Endodermal cell (in vitro differentiated cells): ENCODE measurements around the gene IFT122. TPM values are rescaled to one million over a fixed set of nuclear protein-coding genes. Genes with fewer than 3 reads are reported as not detected.

Experiments
- DNase-seq: peaks from one replicate; pipeline ENCODE4 v3.0.0-alpha.2; 2017
- H3K27ac ChIP-seq: 2 replicates; pipeline ENCODE4 v1.5.1; 2013; ENCODE audit warnings: mild to moderate bottlenecking, low read depth, low read length, moderate library complexity
- H3K27me3 ChIP-seq: 2 replicates; pipeline ENCODE4 v1.6.1; 2013; ENCODE audit warnings: mild to moderate bottlenecking, low read length, moderate library complexity; ENCODE audit not compliant: insufficient read depth, control insufficient read depth, poor library complexity, severe bottlenecking
- H3K36me3 ChIP-seq: 2 replicates; pipeline ENCODE4 v1.7.0; 2013; ENCODE audit warnings: mild to moderate bottlenecking, low read length, moderate library complexity; ENCODE audit not compliant: control insufficient read depth, insufficient read depth
- H3K4me1 ChIP-seq: one replicate; pipeline ENCODE4 v1.7.0; 2013; ENCODE audit warnings: low read length; ENCODE audit not compliant: control insufficient read depth, insufficient read depth
- H3K4me3 ChIP-seq: 2 replicates; pipeline ENCODE4 v1.5.1; 2013; ENCODE audit warnings: mild to moderate bottlenecking, low read length, moderate library complexity
- H3K9ac ChIP-seq: 2 replicates; pipeline ENCODE4 v1.6.1; 2013; ENCODE audit warnings: mild to moderate bottlenecking, low read length, moderate library complexity; ENCODE audit not compliant: poor library complexity, severe bottlenecking; ENCODE audit errors: extremely low read depth
- H3K9me3 ChIP-seq: 2 replicates; pipeline ENCODE4 v1.6.1; 2013; ENCODE audit warnings: mild to moderate bottlenecking, low read length, moderate library complexity; ENCODE audit not compliant: control insufficient read depth
- H3K27ac Mint-ChIP-seq: 2 replicates; pipeline ENCODE4 v1.8.0; 2020; ENCODE audit warnings: mixed read lengths
- H3K27me3 Mint-ChIP-seq: 2 replicates; pipeline ENCODE4 v1.8.0; 2021; ENCODE audit warnings: mild to moderate bottlenecking, mixed read lengths; ENCODE audit not compliant: insufficient read depth
- H3K36me3 Mint-ChIP-seq: 2 replicates; pipeline ENCODE4 v1.8.0; 2020; ENCODE audit warnings: low read depth, mixed read lengths
- H3K4me1 Mint-ChIP-seq: 2 replicates; pipeline ENCODE4 v1.8.0; 2020; ENCODE audit warnings: mixed read lengths
- H3K4me3 Mint-ChIP-seq: 2 replicates; pipeline ENCODE4 v1.8.0; 2020; ENCODE audit warnings: mild to moderate bottlenecking, moderate library complexity, mixed read lengths
- H3K9me3 Mint-ChIP-seq: 2 replicates; pipeline ENCODE4 v1.8.0; 2020; ENCODE audit warnings: mild to moderate bottlenecking, mixed read lengths
- CTCF ChIP-seq: fragments of 200-600 bp; sonication (generic); conservative IDR thresholded peaks from 2 replicates; pipeline ENCODE4 v1.5.0; 2021; ENCODE audit warnings: antibody characterized with exemption, mild to moderate bottlenecking
- WGBS, 2 experiments: methylation state at CpG; one replicate each; pipeline versions ENCODE4 v1.1.5 to v1.1.7; 2013; ENCODE audit warnings: missing lambda C conversion rate in 2 of 2, mixed read lengths in 1 of 2; ENCODE audit not compliant: insufficient coverage in 1 of 2, insufficient read length in 1 of 2; 5-methylcytosine and 5-hydroxymethylcytosine counted together
- total RNA-seq, 2 donors: library from RNA; stranded (reverse); fragmentation: NEBNext Ultra II Directional in 1 of 2; extraction: Animal tissue kit (Norgen Biotek cat#: 25700) in 1 of 2; gene quantifications; 2 replicates in 1 of 2; 3 replicates in 1 of 2; pipeline ENCODE4 v1.2.1, GENCODE V29; 2021

Gene IFT122
- total RNA-seq, 2 donors from 2014 or later = 36.0 to 46.6 TPM

- H3K4me1 ChIP-seq = no peaks in the 10 kb centered on the region
- WGBS, 2 experiments = 90% methylated on average over 4 of the region's 4 CpGs; no CpG with 5 or more reads in 1 of the 2 experiments
- H3K4me3 ChIP-seq = no peak overlapping the region
- no peak overlapping the region for H3K4me3 Mint-ChIP-seq
- no peak for TF ChIP-seq CTCF
- H3K9me3 ChIP-seq = no peaks in the 10 kb centered on the region
- DNase-seq = no peak
- H3K27ac Mint-ChIP-seq = no peak overlapping the region
- no peaks in the 10 kb centered on the region for H3K9me3 Mint-ChIP-seq
- H3K36me3 ChIP-seq = peaks cover under 1% of the 10 kb centered on the region
- peaks cover 9% of the 10 kb centered on the region for H3K4me1 Mint-ChIP-seq
- no peak overlapping the region for H3K9ac ChIP-seq
- H3K27me3 ChIP-seq = no peaks in the 10 kb centered on the region
- no peaks in the 10 kb centered on the region for H3K36me3 Mint-ChIP-seq
- no peak overlapping the region for H3K27ac ChIP-seq
- no peaks in the 10 kb centered on the region for H3K27me3 Mint-ChIP-seq
These were observed 37.4 kb upstream of the IFT122 start for GRCh38 chr3:129402616-129403015.

GRCh38 chr3:129403450-129403849, 36.6 kb upstream of the IFT122 start:
- no peak overlapping the region for H3K4me3 ChIP-seq
- no peak overlapping the region for H3K4me3 Mint-ChIP-seq
- H3K36me3 Mint-ChIP-seq = no peaks in the 10 kb centered on the region
- no peaks in the 10 kb centered on the region for H3K4me1 ChIP-seq
- H3K27me3 ChIP-seq = no peaks in the 10 kb centered on the region
- no peak overlapping the region for H3K27ac ChIP-seq
- no peaks in the 10 kb centered on the region for H3K9me3 ChIP-seq
- H3K27ac Mint-ChIP-seq = no peak overlapping the region
- H3K9ac ChIP-seq = no peak overlapping the region
- H3K9me3 Mint-ChIP-seq = no peaks in the 10 kb centered on the region
- 88 to 96% methylated on average over 5 to 7 of the region's 7 CpGs for whole genome bisulfite sequencing, 2 experiments
- TF ChIP-seq CTCF = no peak
- no peaks in the 10 kb centered on the region for H3K27me3 Mint-ChIP-seq
- H3K4me1 Mint-ChIP-seq = peaks cover 4% of the 10 kb centered on the region
- H3K36me3 ChIP-seq = no peaks in the 10 kb centered on the region
- DNase-seq = no peak

- no peaks in the 10 kb centered on the region for H3K9me3 Mint-ChIP-seq
- Histone ChIP-seq H3K27ac (no peak overlapping the region), H3K36me3 (no peaks in the 10 kb centered on the region), H3K9ac (no peak overlapping the region), H3K9me3 (no peaks in the 10 kb centered on the region), H3K27me3 (no peaks in the 10 kb centered on the region), H3K4me1 (no peaks in the 10 kb centered on the region), H3K4me3 (no peak overlapping the region)
- H3K27me3 Mint-ChIP-seq = no peaks in the 10 kb centered on the region
- H3K4me1 Mint-ChIP-seq = no peaks in the 10 kb centered on the region
- no peak for TF ChIP-seq CTCF
- no peak overlapping the region for H3K4me3 Mint-ChIP-seq
- no peak overlapping the region for H3K27ac Mint-ChIP-seq
- H3K36me3 Mint-ChIP-seq = no peaks in the 10 kb centered on the region
- no peak for DNase-seq
- 94 to 100% methylated on average over 2 to 7 of the region's 8 CpGs for WGBS, 2 experiments
These were observed 35.9 kb upstream of the IFT122 start for GRCh38 chr3:129404130-129404529.
